Posterior cingulate gyrus (tissue), 11 donors: ENCODE measurements around the gene CCDC33.

Experiments
- DNase-seq, 10 donors: peaks; one replicate each; pipeline versions ENCODE4 v3.0.0 to v3.0.0-alpha.2; 2020 to 2021; ENCODE audit warnings: mixed read lengths in 3 of 10
- intact Hi-C: fragments of 100-400 bp; cut with DNase I; formaldehyde crosslinking; loops from one replicate; pipeline ENCODE4 v1.15.1; 2023

CCDC33 gene

DNA sequence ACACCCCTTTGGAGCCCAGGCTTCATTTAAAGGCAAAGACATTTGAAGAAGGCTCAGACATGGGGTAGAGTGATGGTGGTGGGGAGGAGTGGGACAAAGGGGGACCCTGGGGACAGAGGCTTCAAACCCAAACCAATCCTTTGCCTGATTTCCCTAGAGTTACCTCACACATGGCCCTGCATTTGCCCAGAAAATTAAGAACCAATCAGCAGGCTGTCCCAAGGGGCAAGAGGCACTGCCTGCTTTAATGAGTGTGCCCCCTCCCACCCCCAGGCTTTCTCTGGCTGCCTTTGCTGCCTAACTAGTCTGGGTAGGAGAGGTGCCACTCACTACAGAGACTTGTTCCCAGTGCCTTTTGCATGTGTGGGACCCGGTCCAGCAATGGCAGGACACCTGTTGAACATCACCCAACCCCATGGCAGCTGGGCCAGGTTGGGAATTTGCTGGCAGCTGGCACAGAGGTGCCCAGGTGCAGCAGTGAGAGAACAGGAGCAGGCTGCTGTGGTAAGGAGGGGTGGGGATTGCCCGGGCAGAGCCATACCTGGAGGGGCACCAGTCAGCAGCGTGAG lies 38.4 kb downstream of the CCDC33 start:
- intact Hi-C loops: no loop called here
- DNase-seq: peak in 1 of 10 donors; percentile 45

DNA sequence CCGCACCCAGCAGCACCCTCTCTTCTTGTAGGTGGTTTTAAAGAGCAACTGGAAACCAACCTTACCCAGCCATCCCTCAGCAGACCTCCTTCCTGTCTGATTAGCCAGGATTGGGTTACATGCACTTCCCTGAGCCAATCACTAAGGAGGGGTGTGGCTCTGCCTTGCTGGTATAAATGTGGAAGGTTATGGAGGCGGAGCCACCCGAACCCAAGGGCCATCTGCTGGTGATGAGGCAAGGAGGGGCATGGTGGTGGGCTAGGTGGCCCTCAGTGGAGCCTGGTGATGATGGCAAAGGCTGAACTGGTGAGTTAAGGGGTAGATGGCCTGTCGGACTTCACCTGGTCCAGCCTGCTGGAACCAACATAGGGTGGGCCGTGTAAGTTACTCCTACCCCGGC lies 39.8 kb downstream of the CCDC33 start:
- DNase-seq: peak in 1 of 10 donors; percentile 56
- intact Hi-C loops: no loop called here

DNA sequence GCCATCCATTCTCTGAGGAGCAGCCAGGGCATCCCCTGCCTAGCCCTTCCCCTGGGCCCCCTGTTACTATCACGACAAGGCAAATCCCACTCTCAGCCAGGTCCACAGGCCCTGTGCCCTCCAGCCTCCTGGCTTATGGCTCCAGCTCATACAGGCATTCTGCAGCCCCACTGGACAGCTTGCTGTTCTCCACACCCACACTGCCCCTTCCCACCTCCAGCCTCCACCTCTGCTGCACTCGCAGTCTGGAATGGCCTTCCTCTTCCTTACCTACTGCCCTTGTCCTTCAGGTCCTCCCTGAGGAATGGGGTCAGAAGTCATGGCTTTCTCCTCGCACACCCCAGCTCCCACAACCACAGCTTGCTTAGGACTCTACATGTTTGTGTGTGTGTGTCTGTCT lies 40.4 kb downstream of the CCDC33 start:
- intact Hi-C loops: no loop called here
- peak in 1 of 10 donors; percentile 52 for DNase-seq

DNA sequence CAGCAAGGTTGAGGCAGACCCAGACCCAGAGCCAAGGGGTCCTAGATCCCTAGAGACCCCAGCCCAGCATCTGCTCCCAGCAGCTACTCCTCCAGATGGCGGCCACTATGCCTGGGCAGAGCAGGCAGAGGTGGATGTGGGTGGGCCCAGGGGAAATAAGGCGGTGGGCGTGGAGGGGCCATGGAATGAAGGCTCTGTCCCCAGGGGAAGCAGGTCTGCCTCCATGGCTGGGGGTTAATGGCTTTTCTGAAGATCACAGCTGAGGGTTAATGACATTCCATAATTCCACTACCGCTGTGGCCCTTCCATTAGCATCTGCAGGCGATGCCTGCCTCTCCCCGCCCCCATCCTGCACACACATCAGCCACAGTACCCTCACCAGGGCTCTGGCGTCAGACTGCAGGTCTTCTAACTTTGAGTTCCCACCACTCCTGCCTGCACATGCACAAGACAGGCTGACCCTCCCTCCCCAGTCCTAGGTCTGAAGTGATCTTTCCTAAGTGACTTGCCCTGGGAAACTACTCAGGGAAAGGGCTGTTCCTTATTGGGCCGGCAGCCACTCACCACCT lies 41.2 kb downstream of the CCDC33 start:
- peak in 1 of 10 donors; percentile 72 for DNase-seq
- intact Hi-C loops: no loop called here

DNA sequence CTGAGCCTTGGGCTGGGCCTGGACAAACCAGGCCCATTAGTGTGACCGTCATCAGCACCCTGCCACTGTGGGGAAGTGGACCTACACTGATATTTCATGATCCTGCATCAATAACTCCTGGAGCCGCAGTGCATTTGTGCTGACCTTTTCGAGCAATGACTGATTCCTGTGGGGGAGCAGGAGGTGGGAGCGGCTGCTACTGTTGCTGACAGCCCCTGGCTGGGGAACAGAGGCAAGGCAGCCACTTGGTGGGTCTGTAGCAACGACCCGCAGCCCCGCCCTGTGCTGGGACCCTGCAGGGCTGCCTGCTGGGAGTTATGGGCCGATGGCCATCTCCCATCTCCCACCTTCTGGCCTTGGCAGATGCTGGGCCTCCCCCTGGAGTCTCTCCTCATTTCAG lies 42.1 kb downstream of the CCDC33 start:
- DNase-seq: peak in 1 of 10 donors; percentile 62

DNA sequence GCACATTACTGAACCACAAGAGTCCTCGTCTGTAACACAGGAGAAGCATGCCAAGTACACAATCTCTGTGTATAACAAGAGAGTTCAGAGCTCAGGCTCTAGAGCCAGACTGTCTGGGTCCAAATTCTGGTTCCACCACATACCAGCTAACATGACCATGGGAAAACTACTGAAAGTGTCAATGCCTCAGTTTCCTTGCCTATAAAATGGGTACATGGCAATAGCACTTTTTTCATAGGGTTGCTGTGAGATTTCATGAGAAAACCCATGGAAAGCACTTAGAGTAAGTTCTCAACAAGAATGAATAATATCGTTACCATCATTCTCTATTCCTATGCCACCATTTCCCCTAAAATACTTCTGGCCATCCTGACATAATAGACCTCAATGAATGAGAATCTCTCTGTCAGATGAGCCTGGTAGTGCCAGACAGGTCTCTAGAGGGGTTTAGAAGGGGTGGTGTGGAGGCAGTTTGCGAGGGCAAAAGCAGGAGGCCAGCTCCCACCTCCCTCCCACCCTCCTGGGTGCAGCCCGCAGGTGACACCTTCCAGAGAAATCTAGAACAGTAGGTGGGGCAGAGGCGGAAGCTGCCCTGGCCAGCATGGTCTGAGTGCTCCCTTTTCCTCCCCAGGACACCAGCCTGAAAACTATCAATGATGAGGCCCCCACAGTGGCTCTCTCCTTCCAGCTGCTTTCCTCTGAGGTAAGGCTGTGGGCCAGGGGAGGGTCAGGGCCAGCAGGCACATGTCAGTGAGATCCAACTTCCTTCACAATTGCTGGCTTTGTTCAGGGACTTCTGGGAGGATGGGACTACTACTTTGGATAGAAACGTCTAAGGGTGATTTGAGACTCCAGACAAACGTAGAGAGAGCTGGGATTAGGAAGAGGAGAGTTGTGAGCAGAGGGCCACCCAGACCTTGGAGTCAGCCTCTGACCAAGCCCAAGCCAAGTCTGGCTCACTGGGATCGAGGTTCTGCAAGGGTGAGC lies 45.3 kb downstream of the CCDC33 start:
- intact Hi-C loops: no loop called here
- DNase-seq: no peak

More for the DNA sequence above, 42.1 kb downstream of the CCDC33 start:
- intact Hi-C loops: no loop called here

DNA sequence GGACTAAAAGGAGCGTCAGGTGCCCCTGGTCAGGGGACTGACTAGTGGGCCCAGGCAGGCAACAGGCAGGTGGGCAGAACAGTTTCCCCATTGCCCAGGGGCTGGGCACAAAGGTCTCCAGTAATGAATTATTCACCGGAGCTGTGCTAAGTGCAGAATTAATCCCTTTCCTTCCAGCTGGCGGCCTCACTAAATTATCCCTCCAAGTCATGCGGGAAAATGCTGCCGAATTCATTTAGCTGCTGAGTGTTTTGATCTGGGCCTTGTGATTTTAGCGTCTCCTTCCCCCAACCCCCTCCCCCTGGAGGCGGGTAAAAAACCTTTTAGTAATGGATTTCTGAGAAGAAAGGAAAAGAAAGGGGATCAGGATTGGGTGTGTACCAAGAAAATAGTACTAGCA lies 47.2 kb downstream of the CCDC33 start:
- intact Hi-C loops: no loop called here

DNA sequence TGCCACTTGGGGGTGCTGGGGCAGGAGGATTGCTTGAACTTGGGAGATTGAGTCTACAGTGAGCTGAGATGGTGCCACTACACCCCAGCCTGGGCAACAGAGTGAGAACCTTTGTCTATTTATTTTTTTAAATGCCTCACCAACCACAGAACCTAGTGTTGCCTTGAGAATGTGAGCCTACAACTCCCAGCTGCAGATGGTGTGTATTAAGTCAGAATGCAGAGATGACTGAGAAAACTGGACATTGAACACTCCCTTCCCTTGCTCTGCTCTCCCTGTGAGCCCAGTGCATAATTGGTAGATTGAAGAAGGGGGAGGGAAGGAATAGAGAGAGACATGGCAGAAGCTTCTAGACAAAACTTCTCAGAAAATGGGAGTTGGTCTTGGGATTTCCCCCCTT lies 53.5 kb downstream of the CCDC33 start:
- DNase-seq: no peak
- intact Hi-C loops: no loop called here

More for the DNA sequence above, 47.2 kb downstream of the CCDC33 start:
- DNase-seq: peak in 1 of 10 donors; percentile 24

DNA sequence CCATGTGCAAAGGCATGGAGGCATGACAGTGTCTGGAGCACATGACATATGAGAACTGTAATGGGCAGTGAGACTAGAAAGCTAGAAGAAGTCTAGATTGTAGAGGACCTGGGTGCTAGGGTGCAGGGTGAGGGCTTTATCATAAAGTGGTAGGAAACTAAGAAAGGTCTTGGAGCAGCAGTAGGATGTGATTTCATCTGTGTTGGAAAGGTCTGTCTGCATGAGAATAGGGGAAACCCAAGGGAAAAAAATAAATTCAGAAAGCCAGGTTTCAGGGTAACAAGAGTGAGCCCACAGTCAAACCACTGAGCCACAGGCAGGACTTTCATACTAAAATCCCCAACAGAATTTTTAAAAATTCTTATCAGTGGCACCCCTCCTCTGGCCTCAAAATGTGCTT lies 54.5 kb downstream of the CCDC33 start:
- intact Hi-C loops: no loop called here
- no peak for DNase-seq

DNA sequence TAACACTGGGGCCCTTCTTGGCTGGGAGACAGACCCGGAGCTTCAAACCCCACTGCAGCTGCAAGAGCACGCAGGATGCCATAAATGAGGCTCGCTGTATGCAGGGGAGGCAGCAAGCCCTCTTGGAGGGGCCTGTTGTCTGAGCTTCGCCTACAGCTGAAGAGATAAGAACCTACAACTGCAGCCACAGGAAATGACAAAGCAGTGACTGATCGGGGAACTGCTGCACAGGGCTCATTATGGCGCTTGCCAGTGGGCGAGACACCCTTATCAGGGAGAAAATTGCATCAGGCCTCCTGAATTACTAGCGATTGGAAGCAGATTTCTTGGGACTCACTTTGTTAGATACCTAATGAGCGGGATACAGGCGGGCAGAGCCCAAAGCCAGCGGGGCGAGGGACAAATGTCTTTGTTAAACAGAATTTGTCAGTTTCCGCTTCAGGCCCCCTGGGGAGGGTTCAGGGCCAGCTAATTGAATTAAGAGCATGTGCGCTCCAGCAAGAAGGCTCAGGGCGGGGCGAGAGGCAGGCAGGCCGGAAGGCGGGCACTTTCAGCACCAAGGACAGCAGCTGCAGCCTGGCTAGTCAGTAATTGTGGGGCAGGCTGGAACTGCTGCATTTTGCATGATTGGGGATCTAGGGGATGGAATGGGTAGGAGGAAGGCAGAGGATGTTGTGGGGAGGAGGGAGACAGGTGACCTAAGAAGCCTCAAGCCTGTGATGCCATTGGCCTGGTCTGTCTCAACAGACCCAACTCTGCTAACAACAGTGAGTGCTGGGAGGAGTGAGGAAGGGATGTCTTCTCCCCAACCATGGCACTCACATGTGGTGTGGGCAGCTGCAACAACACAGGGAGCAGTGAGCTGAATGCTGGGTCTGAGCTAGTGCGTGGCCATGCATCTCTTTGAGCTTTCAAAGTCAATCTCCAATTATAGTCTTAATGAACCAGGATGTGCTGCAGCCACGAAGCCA lies 55.3 kb downstream of the CCDC33 start:
- intact Hi-C loops: no loop called here
- peak; percentile 31 to 93 (median 62) for DNase-seq

DNA sequence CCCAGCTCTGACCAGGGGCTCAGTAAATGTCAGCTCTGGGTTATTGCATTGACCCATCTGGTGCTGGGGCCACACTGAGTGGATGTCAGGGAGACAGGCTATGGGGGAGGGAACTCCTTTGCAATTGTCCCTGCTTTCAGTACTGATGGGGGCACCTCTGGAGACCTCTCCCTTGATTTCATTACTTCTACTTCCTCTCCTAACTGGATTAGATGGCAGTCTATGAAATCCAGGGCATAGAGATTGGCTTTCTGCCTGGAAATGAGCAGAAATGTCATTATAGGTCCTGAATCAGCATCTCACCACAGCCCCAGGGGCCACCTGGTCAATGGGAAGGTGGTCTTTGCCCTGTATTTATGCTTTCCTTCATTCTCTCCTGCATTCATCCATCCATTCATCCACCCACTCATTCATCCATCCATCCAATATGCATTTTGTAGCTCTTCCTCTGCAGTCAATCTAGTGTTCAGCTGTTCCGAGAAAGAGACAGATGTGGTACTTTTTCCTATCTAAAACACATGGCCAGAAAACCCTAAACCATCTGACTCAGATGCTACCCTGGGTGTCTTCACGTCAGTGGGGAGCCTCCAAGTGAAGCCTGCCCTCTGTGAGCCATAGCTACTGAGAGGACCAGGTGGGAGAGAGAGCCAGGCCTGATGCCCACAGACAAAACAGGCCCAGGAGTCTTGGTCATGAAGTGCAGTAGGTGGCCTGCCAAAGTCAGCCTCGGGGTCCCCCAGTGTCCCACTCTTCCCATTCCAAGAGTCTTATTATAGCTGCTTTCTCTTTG lies 57.1 kb downstream of the CCDC33 start:
- DNase-seq: no peak
- intact Hi-C loops: no loop called here

DNA sequence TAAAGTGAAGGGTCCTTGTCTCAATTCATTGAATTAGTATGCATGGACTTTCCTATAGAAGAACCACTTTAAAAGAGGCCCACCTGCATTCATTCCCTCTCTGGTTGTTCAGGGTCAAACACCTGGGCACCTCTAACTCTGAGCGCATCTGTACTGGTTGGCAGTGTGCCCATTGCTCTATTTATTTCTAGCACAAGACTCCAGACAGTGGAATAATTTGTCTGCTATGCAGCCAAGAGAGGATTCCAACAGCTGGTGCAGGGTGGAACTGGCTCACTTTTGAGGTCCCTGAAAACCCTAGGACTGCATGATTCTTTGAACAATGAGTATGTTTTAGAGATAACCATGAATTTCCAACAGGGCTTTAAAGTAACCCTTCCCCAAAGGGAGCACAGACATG lies 57.9 kb downstream of the CCDC33 start:
- intact Hi-C loops: no loop called here
- no peak for DNase-seq

DNA sequence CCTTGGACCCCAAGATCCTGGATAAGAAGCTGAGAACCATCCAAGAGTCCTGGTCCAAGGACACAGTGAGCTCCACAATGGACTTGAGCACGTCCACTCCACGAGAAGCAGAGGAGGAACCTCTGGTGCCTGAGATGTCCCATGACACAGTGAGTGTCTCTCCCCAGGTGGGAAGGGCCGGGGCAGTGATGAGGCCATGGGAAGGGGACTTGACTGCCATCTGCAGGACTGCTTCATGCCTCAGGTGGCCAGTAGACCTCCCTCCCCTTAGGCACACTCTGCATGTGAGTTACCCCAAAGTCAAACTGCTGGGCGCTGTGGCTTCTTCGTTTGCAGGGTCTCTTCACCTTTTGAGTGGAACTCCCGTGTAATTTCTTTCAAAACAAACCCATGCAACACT lies 59.7 kb downstream of the CCDC33 start:
- DNase-seq: peak in 1 of 10 donors; percentile 77
- intact Hi-C loops: no loop called here

DNA sequence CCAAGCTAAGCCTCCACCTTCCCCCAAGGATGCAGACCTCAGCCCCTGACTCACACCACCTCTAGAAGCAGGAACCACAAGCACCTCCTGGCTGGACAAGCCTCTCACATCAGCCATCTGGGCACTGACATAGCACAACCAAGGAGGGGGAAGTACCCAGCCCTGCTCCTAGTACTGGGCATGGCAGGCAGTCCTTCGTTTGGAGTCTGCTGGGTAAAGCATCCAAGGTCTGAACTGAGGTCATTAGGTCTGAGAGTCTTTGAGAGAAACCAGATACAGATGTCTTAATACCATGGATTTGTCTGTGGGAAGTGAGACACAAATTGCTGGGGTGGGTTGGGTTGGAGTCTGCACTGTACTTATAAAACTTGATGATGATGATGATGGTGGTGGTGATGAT lies 61.8 kb downstream of the CCDC33 start:
- DNase-seq: peak in 1 of 10 donors; percentile 26
- intact Hi-C loops: no loop called here

DNA sequence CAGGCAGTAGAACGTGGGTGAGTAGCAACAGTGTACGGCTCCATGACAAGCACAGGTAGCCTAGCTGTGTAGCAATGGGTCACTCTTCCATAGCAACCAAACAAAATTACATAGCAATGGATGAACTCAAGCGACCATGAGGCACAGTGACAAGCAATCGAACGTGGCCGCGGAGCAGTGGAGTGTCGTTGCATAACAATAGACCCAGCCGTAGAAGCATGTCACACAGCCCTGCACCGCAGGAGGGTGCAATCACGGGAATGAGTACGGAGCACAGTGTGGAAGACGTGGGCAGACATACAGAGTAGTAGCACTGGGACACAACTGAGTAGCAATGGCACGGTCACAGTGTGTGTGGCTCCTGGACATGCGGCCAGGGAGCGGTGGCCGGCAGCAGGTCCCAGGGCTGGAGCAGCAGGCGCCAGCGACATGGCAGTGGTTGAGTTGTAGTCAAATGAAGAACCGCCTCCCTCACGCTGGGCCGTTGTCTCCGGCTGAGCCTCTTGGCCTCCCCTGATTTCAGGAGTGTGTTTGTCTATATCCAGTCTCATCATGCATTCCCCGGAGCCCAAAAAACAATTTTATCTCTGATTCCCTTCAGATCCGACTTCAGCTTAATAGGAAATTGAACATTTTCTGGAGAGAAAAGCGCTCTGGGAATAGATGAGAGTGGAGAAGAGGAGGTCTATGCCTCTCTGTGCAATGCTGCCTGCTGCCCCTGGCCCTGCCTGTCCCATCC lies 64.1 kb downstream of the CCDC33 start:
- DNase-seq: peak in 1 of 10 donors; percentile 45
- intact Hi-C loops: no loop called here

DNA sequence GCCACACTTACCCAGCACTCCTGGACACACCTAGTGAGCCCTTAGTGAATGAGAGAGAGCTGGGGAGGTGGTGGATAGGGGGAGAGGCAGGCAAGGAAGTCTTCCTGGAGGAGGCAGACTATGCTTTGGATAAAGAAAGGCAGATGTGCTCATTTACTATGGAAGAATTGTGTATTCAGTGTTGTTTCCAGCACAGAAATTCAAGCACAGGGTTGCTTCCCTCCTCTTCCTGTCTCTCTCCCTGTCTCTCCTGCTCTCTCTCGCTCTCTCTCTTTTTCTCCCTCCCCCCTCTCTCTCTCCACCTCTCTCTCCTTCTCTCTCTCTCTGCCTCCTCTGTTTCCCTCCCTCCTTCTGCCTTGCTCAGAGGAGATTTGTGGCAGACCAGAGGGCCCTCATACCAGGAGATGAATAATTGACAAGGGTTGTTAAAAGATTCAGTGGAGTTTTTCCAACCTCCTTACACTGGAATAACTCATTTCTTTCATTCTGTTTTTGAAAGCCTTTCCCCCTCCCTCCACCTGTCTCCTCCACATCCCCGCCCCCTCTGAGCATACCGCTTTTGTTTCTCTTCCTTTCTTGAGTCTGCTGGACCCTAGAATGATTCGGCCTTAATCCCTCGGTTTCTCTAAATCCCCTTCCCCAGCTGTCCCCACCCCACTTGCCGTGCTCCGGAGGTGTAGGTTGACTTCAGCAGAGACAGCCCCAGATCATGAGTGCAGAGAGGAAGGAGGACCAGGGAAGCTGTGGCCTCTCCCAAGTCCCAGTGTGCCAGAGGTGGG lies 65.6 kb downstream of the CCDC33 start:
- DNase-seq: peak in 1 of 10 donors; percentile 2
- intact Hi-C loops: no loop called here

DNA sequence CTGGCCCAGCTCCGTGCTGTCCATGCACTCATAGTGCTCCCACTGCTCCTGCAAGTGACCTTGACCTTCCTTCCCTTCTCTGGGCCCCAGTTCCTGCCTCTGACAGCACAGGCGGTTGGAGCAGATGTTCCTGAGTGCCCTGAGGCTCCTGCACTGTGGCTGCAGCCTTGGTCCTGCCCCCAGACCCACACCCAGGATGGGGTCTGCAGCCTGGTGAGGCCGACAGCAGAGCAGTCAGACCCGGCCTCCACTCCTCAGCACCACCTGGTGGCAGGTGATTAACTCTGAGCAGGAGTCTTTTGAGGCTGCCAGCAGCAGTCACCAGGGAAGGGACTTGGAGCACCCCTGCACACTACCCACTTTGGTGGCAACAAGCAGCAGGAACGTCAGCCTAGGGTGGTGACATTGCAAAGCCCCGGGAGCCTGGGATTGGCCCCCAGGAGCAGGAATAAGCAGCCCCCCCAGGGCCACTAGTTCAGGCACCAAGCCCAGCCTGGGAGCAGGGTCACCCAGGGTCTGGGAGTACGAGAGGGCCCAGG lies 66.8 kb downstream of the CCDC33 start:
- peak; percentile 22 to 92 (median 57) for DNase-seq

More for the DNA sequence above, 66.8 kb downstream of the CCDC33 start:
- intact Hi-C loops: no loop called here
